Measurements from ENCODE around the gene PTK7.

The PTK7 gene

GRCh38 chr6:43146709-43147688 is 70.9 kb downstream of the PTK7 start:
- DNase-seq (ENCODE audit: low read depth): no peak

DNA sequence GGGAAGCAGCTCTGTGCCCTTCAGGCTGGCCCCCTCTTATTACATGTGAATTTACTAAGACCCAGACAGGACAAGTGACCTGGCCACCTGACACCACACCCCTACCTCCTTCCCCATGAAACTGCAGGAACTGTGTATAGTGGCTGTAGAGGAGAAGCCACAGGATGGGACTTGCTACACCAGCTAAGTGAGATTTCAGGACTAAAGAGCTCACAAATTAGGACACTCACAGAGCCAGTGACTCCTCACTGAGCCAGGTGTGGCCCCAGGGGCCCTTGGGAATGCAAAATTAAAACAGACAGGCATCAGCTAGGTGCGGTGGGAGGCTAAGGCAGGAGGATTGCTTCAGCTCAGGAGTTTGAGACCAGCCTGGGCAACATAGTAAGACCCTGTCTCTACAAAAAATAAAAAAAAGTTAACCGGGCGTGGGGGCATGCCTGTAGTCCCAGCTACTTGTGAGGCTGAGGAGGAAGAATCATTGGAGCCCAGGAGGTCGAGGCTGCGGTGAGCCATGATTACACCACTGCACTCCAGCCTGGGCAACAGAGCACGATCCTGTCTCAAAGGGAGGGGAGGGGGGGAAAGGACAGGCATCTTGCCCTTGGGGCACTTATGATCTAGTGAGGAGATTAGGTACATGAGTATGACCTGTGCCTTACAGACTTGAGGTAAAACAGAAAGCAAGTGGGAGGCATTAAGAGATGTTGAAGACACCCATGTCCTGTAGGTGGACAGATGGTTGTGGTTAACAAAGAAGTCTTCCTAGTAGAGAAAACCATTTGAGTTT is 71.8 kb downstream of the PTK7 start:
- no peak for DNase-seq (ENCODE audit: low read depth)

DNA sequence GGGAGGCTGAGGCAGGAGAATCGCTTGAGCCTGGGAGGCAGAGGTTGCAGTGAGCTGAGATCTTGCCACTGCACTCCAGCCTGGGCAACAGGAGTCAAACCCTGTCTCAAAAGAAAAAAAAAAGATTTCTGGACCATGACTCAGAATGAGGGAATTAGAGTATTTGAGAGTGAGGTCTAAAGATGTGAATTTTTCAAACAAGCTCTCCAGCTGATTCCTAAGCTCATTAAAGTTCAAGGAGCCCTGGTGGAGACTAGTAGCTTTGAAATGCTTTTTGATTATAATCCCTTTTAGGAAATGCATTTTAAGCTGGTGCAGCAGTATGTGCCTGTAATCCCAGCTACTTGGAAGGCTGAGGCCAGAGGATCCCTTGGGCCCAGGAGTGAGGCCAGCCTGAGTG is 73.2 kb downstream of the PTK7 start:
- no peak for DNase-seq (ENCODE audit: low read depth)

GRCh38 chr6:43150051-43150751 is 74.1 kb downstream of the PTK7 start:
- no peak for DNase-seq (ENCODE audit: low read depth)

DNA sequence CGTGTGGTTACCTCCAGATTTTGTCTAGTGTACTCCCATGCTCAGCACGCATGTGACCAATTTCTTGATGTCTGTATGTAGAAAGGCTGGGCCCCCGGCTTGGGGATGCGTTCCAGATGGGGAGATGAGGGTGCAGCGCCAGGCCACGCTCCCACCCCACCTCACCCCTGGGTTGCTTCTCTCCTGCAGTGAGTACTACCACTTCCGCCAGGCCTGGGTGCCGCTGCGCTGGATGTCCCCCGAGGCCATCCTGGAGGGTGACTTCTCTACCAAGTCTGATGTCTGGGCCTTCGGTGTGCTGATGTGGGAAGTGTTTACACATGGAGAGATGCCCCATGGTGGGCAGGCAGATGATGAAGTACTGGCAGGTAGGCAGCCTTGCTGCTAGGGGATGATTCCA is 83.5 kb downstream of the PTK7 start:
- no peak for DNase-seq (ENCODE audit: low read depth)

DNA sequence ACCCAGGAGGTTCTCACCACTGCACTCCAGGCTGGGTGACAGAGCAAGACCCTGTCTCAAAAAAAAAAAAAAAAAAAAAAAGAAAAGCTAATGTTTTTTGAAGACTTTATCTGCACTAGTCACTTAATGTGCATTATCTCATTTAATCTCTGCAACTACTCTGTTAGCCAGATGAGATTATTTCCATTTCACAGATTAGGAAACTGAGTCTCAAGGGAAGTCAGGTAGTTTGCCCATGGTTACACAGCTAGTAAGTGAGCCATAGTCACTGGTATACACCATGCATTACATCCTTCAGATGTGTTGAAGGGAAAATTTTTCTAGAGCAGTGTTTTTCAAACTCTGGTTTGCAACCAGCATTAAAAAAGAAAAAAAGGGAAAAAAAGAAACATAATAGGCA is 87.8 kb downstream of the PTK7 start:
- no peak for DNase-seq (ENCODE audit: low read depth)

DNA sequence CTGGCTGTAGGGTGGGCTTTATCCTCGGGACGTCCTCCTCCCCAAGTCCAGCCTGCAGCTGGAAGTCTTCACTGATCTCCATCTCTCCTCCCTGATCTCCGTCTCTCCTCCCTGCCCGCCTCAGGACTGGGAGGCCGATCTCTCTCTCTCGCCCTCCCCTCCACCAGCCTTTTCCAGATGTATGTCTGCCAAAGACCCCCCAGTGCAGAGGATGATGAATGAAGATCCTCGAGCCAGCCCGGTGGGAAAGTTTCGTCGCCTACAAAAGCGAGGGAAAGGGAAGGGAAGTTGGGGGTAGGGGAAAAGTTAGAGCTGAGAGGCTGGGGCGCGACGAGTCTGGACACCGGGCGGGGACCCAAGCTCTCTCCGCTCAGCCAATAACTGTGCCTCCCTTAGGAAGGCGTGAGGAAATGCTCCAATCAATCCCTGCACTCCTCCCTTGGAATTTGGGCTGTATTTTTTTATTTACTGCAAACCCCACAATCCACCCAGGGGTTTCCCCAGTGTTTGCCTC is 94.4 kb downstream of the PTK7 start:
- DNase-seq (ENCODE audit: low read depth): no peak

- peak; percentile 98 for DNase-seq (ENCODE audit: low read depth)
Observed at GRCh38 chr6:43170931-43171706, 95.0 kb downstream of the PTK7 start, which contains the start of gene SRF. TSS of gene SRF (plus strand) at chr6:43171269. CDS start at chr6:43171657, 388 bp downstream.

GRCh38 chr6:43171707-43172103 is 95.6 kb downstream of the PTK7 start:
- DNase-seq (ENCODE audit: low read depth): no peak

DNA sequence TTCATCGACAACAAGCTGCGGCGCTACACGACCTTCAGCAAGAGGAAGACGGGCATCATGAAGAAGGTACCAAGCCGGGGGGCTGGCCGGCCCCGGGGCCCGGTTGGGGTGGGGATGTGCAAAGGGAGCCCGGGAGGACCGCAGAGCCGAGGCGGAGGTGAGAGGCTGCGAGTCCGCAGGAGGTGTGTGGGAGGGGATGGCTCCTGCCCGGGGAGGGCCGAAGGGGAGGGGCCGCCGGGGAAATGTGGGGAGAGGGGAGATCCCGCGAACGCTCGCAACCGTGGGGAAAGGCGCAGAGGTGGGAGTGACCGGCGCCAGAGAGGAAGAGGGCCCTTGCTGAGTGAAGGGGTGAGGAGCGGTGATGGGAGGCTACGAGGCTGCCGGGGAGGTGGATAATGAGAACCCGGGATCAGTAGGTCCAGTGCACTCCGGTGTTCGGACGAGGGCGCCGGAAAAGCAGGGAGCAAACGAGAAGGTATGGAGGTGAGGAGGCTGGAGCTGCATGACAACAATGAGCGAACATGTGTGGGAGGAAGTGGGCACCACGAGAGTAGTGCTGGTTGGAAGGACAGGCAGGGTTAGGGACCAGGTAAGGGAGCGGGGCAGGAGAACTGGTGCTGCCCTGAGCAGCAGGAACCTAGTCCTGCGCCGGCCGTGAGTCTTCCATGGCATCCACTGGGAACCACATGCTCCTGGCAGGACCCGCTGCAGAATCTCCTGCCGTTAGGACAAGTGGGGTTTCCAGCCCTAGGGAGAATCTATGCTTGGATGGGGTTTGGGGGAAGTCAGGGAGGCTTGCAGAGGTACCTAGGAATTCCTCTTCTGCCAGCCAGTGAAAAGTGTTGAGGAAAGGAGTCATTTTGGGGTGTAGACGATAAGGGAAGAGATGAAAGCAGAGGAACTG is 96.2 kb downstream of the PTK7 start:
- peak; percentile 25 for DNase-seq (ENCODE audit: low read depth)

- no peak for DNase-seq (ENCODE audit: low read depth)
Observed at GRCh38 chr6:43173591-43174262, 97.6 kb downstream of the PTK7 start.

GRCh38 chr6:43174263-43175112 is 98.4 kb downstream of the PTK7 start:
- peak; percentile 90 for DNase-seq (ENCODE audit: low read depth)

DNA sequence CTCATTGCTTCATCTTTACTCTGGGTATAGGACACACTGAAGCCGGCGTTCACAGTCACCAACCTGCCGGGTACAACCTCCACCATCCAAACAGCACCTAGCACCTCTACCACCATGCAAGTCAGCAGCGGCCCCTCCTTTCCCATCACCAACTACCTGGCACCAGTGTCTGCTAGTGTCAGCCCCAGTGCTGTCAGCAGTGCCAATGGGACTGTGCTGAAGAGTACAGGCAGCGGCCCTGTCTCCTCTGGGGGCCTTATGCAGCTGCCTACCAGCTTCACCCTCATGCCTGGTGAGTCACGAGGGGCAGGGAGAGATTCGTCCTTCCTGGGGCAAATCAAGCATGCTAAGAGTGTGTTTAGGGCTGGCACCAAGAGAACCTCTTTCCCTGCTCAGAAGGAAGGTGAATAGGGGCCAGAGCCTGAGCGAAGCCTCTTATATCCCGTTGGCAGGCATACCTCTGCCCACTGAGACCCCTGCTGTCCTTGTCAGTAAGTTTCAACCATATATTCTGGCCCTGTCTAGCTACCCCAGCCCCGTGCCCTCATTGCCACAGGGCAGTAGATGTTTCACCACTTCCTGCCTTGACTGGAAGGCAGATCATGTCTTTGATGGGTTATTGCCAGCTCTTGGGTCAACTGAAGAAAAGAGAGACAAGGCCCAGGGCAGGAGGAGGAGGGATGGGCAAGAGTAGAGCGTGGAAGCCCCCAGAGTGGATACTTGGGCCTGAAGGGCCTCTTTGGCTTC is 99.7 kb downstream of the PTK7 start:
- no peak for DNase-seq (ENCODE audit: low read depth)

GRCh38 chr6:43176423-43176786 is 100.3 kb downstream of the PTK7 start:
- no peak for DNase-seq (ENCODE audit: low read depth)

DNA sequence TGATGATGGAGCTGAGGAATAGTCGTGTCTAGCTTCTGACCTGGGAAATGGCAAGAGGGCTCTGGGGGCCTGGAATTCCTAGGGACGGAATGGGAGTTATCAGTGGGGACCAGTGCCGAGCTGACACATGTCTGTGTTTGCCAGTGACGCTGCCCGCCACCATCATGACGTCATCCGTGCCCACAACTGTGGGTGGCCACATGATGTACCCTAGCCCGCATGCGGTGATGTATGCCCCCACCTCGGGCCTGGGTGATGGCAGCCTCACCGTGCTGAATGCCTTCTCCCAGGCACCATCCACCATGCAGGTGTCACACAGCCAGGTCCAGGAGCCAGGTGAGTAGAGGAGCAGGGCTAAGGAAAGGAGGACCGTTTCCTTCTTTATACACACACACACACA is 102.0 kb downstream of the PTK7 start:
- no peak for DNase-seq (ENCODE audit: low read depth)

DNA sequence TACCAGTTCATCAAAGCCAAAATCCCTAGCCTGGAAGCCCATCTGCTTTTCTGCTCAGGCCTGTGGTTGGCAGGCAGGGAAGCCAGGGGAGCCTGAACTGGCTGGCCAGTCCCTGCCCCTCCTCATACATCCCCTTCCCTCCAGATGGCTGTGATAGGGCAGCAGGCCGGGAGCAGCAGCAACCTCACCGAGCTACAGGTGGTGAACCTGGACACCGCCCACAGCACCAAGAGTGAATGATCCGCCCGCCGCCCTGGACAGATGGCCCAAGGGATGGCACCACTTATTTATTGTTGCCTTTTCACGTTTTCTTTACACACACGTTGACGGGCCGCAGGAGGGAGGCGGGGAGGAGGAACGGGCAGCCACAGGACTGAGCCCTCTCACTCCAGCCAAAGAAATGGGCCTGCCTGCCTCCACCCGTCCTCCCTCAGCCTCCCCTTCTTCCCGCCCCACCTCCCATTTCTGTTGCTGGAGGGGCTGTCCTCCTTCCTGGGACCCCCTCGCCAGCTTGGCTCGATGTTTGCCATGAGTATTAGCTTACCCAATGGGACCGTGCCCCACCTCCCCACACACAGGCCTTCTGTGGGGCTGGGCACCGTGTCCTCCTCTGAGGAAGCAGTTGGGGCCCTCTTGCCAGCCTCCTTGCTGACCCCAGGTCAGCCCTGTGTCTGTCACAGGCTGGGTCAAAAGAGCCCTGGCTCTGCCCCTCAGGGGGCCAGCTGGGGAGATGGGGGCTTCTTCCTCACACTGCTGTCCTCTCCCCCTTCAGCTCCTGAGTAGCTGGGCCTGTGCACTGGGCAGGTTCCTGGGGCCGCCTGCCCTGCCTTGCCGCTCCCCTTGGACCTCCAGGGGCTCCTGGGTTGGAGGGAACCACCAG is 103.1 kb downstream of the PTK7 start:
- no peak for DNase-seq (ENCODE audit: low read depth)

DNA sequence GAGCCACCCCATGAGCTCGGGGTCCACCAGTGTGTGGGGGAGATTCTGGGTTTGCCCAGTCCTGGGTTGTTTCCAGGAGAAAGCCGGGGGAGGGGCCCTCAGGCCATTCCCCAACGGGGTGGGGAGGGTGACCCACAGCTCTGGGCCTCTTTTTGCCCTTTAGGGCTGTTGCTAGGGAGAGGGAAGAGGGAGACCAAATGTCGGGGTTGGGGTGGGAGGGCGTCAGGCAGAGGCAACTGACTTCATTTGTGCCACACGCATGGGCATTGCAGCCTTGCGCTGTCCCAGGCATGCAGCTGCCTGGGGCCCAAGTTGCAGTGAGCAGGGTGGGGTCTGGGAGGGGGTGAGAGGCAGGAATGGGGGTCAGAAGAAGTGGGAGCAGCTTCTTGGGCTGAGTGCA is 103.9 kb downstream of the PTK7 start:
- DNase-seq (ENCODE audit: low read depth): no peak
